ENCODE measurements around the gene HAGH.
A peak's percentile ranks its signal among the peaks of the same experiment; 100 is the strongest.

The HAGH gene

GRCh38 chr16:1831186-1832075, 4.8 kb upstream of the HAGH start:
- no peak for DNase-seq (ENCODE audit: low spot score)

GRCh38 chr16:1830213-1830612, 3.6 kb upstream of the HAGH start:
- no peak for DNase-seq (ENCODE audit: low spot score)

DNA sequence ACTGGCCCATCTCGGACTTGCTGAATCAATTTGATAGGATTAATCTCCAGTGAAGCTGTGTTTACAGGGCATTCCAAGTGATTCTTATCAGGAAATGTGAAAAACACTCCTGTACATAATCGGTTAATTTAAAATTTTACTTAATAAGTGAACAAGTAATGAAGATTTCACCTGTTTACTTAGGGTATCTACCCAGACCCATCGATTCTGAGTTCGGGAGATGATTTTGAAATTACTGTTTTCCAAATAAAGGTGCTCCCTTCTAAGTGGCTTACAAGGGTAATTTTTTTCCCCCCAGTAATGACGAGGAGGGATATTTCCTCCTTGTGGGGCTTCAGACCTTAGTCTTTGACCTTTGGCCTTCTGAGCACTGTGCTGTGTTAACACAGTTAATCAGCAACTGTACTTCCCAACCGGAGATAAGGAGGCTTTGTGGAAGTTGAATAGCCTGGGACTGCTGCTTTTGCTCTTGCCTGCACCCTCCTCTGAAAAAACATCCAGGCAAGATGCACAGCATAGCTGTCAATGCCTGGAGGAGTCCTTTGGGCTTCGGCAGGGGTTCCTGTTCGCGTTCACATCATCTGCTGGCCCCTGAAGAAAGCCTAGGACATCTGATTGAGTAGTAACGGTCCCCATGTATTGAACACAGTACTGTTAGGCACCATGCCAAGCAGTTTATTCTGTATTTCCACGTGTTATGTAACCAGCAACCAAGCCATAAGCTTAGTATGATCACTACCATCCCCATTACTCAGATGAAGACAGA, 2.2 kb upstream of the HAGH start:
- DNase-seq (ENCODE audit: low spot score): no peak

GRCh38 chr16:1825864-1826690, 548 bp downstream of the HAGH start:
- peak; percentile 68 for DNase-seq (ENCODE audit: low spot score)

- no peak for DNase-seq (ENCODE audit: low spot score)
These were observed 1.2 kb downstream of the HAGH start for GRCh38 chr16:1825381-1825863.

DNA sequence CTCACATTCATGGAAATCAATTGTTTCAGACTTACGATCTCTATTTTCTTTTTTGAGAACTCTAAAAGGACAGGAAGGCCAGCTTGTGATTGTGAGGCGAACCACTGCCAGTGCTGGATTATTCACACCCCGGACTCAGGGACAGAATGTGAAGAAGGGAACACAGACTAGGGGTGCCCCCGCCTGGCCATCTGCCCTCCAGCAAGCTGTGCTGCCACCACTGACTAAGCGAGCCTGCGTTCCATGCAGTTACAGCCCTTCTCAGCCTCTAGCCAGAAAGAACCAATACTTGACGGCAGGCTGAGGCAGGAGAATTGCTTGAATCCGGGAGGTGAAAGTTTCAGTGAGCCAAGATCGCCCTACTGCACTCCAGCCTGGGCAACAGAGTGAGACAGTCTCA, 2.8 kb downstream of the HAGH start:
- DNase-seq (ENCODE audit: low spot score): no peak

GRCh38 chr16:1822801-1823200, 3.8 kb downstream of the HAGH start:
- DNase-seq (ENCODE audit: low spot score): no peak

- no peak for DNase-seq (ENCODE audit: low spot score)
These were observed 4.6 kb downstream of the HAGH start for GRCh38 chr16:1821861-1822611.

- DNase-seq (ENCODE audit: low spot score): no peak
These were observed 5.7 kb downstream of the HAGH start for GRCh38 chr16:1820946-1821290.

- no peak for DNase-seq (ENCODE audit: low spot score)
These were observed 6.3 kb downstream of the HAGH start for GRCh38 chr16:1820096-1820945.

DNA sequence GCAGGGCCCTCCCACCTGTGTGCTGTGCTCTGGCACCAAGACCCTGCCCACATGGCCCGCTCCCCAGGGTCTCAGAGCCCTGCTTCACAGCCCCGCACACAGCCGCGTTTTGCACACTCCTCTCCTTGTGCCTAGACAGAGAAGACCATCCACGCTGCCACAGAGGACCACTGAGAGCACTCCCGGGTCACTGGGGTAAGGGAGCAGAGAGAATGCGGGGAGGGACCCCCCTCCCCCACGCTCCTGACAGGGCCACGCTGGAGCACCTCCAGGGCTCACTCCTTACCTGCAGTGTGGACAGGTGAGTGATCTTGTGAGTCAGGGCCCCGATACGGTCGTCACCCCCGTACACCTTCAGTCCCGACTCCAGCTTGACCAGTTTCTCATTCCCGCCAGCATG, 7.0 kb downstream of the HAGH start:
- DNase-seq (ENCODE audit: low spot score): no peak

GRCh38 chr16:1818873-1819525, 7.6 kb downstream of the HAGH start:
- no peak for DNase-seq (ENCODE audit: low spot score)

DNA sequence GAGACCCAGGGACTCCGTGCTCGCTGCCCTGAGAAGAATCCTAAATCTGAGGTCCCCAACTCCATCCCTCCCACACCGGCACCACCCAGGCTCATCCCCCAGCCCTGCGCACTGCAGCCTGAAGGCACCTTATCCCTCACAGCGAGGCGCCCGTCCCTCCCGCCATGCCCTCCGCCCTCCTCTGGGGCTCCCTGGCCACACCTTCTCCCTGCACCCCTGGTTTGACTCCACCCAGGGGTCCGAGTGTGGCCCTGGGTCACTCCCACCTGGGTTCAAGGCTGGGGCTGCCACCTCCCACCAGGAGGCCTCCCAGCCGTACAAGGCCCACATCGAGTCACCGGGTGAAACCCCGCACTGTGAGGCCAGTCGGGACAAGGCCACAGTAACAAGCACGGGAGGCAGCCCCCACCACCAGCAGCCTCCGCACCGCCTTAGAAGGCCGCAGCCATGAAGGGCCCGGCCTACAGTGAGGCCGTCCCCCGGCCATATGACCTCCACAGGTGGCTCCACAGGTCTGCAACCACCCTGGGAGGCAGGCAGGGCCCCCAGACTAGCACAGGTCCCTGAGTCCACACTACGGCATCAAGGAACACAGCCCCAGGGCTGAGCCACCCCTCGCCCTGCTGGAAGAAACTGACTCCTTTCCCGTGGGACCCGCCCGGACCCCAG, 8.3 kb downstream of the HAGH start:
- no peak for DNase-seq (ENCODE audit: low spot score)

DNA sequence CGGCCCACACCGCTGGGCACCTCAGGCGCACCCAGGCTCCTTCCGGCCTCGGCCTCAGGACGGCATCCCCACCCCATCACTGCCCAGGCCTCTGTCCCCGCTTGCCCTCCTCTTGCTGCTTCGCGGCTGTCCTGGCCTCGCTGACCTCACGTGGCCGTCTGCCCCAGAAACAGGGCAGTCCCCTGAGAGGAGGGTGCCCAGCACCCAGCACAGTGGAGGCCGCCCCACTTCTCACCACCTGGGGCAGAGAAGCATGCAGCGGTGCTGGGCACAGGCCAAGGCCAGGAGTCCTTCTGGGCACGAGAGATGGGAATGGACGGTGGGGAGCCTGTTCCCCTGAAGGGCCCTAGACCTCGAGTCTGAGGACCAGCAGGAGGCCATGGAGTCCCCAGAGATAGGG, 8.9 kb downstream of the HAGH start:
- no peak for DNase-seq (ENCODE audit: low spot score)

DNA sequence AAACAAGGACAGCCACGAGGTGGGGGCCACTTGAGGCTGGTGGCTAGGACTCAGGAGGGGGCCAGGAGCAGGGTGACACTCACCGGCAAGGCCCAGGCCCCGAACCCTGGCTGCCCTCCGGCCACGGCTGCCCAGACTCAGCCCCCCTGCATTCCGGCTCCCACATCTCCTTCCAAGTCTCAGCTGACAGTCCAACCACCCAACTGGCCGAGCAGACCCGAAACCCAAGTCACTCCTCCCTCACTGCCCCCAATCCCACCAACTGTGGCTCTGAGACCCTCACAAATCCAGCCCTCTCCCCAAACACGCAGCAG, 9.4 kb downstream of the HAGH start:
- no peak for DNase-seq (ENCODE audit: low spot score)

GRCh38 chr16:1816396-1817275, 10.0 kb downstream of the HAGH start:
- DNase-seq (ENCODE audit: low spot score): no peak

DNA sequence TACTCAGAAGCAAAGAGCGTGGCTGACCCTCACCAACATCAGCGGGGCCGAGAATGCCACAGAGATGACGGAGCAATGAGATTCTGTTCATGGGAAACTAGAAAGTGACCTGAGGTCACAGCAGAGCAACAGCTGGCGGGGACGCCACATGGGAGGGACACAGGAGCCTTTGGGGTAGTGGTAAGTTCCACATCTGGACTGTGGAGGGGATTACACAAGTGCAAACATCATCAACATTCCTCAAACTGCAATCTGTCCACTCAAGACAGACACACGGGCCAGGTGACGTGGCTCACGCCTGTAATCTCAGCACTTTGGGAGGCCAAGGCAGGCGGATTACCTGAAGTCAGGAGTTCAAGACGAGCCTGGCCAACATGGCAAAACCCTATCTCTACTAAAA, 11.2 kb downstream of the HAGH start:
- DNase-seq (ENCODE audit: low spot score): no peak

DNA sequence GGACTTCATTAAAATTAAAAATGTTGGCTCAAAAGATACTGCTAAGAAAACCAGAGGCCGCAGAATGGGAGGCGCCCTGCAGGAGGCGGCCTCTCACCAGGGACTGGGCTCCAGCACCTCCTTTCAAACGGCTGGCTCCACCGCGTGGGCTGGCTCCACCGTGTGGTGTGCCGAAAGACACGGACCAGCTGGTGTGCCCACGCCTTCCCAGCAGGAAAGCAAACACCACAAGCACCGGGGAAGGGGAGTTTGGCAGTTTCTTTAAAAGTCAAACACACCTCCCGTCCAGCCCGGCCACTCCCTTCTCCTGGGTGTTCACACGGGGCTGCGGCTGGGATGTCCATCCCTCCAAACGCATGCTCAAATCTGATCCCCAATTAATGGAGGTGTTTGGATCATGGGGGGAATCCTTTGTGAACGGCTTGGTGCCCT, 13.9 kb downstream of the HAGH start:
- peak; percentile 21 for DNase-seq (ENCODE audit: low spot score)

GRCh38 chr16:1810536-1810935, 16.1 kb downstream of the HAGH start:
- no peak for DNase-seq (ENCODE audit: low spot score)
